Activated CD8-positive, alpha-beta T cell treated with anti-CD3 and anti-CD28 coated beads, Interleukin-2, amount 10 ng/mL, durations not matched to agents 7 days and 5 days (primary cell): ENCODE data around the gene RAB37. TPM values are rescaled to one million over a fixed set of nuclear protein-coding genes. Genes with fewer than 3 reads are reported as not detected.

ENCODE experiments used
- ATAC-seq: fragments of 150-1000 bp; cut with Tn5 transposase; one replicate; pipeline ENCODE4 v1.10.0; 2021; ENCODE audit warnings: moderate library complexity
- CTCF ChIA-PET: fragments of 350-600 bp; sonication (Branson Sonifier 250); formaldehyde crosslinking; loops from one replicate; lab custom pipeline; 2021; ENCODE audit warnings: antibody characterized with exemption; lab: Charles Lee
- POLR2A ChIA-PET: fragments of 350-600 bp; sonication (Branson Sonifier 250); formaldehyde crosslinking; loops from one replicate; lab custom pipeline; 2021; ENCODE audit warnings: antibody characterized with exemption; lab: Charles Lee
- DNase-seq: peaks from one replicate; pipeline ENCODE4 v3.0.0-alpha.2; 2020
- H3K27ac Mint-ChIP-seq: one replicate; pipeline ENCODE4 v1.8.0; 2021; ENCODE audit warnings: mild to moderate bottlenecking, mixed read lengths
- H3K27me3 Mint-ChIP-seq: one replicate; pipeline ENCODE4 v1.8.0; 2021; ENCODE audit warnings: low read depth, mixed read lengths
- H3K36me3 Mint-ChIP-seq: one replicate; pipeline ENCODE4 v1.8.0; 2021; ENCODE audit warnings: low read depth, mixed read lengths
- H3K4me1 Mint-ChIP-seq: one replicate; pipeline ENCODE4 v1.8.0; 2021; ENCODE audit warnings: low read depth, mixed read lengths
- H3K4me3 Mint-ChIP-seq: one replicate; pipeline ENCODE4 v1.8.0; 2021; ENCODE audit warnings: mild to moderate bottlenecking, mixed read lengths
- H3K9me3 Mint-ChIP-seq: one replicate; pipeline ENCODE4 v1.8.0; 2022; ENCODE audit warnings: mixed read lengths; ENCODE audit not compliant: insufficient read depth
- total RNA-seq, 2 experiments: library from RNA; stranded (reverse); gene quantifications; one replicate each; pipeline ENCODE4 v1.2.3, GENCODE V29; 2021

Gene RAB37
- total RNA-seq, 2 experiments from 2014 or later, result 19.1 to 19.6 TPM

DNA sequence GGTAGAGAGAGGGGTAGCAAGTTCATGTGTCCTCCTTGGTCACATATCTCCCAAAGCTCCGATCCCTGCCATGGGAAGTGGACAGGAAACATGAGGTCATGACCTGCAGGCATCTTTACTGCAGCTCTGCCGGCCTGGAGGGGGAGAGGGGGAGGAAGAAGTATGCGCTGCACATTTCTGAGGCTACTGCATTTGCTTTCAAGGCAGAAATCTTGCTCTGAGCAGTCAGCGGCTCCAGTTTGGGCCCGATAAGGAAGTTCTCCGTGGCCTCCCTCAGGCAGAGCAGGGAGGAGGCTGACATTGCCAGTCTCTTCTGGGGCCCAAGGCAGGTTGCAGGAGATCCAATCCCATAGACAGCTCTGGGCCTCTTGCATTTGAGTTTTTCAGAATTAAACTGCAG, 9.9 kb downstream of the RAB37 start:
- Mint-ChIP-seq H3K4me3 (peak overlapping the region; percentile 99), H3K27ac (peak overlapping the region; percentile 77), H3K9me3 (no peaks in the 10 kb centered on the region), H3K27me3 (no peaks in the 10 kb centered on the region), H3K4me1 (peaks cover 57% of the 10 kb centered on the region), H3K36me3 (peaks cover 37% of the 10 kb centered on the region)
- DNase-seq (peak; percentile 41), ATAC-seq (no peak)
- ChIA-PET POLR2A (interaction anchor here (0.7 to 6.9 kb wide), 7 partner anchors 10 to 33 kb away, joined by 3 to 62 read pairs (median 4); partner anchors contain the start of gene RAB37), CTCF (interaction anchor here (1.5 to 4.5 kb wide), 9 partner anchors 9 to 117 kb away, joined by 3 to 79 read pairs (median 38); partner anchors contain the start of genes NAT9 and RAB37)

- H3K27me3 Mint-ChIP-seq, result no peaks in the 10 kb centered on the region
- H3K36me3 Mint-ChIP-seq, result peaks cover 45% of the 10 kb centered on the region
- H3K4me1 Mint-ChIP-seq, result peaks cover 56% of the 10 kb centered on the region
- peak overlapping the region; percentile 99 for H3K4me3 Mint-ChIP-seq
- H3K9me3 Mint-ChIP-seq, result no peaks in the 10 kb centered on the region
- ChIA-PET POLR2A (interaction anchor here (6.9 kb wide), 1 partner anchor 11 kb away, joined by 62 read pairs; the partner anchor contains the start of gene RAB37), CTCF (interaction anchor here (3.2 to 4.5 kb wide), 3 partner anchors 9 to 43 kb away, joined by 18 to 79 read pairs (median 54); no protein-coding TSS in a partner anchor)
- DNase-seq (no peak), ATAC-seq (no peak)
- H3K27ac Mint-ChIP-seq, result no peak overlapping the region
Measured at GRCh38 chr17:74748279-74748528, 11.1 kb downstream of the RAB37 start.

GRCh38 chr17:74748529-74749278, 11.6 kb downstream of the RAB37 start, which contains the start of gene NHERF1:
Gene NHERF1, plus strand, starts transcription at chr17:74748628. Its CDS starts 219 bp downstream, at chr17:74748847.
- peaks cover 45% of the 10 kb centered on the region for H3K36me3 Mint-ChIP-seq
- H3K9me3 Mint-ChIP-seq, result no peaks in the 10 kb centered on the region
- CTCF ChIA-PET, result interaction anchor here (1.2 to 4.8 kb wide), 12 partner anchors 11 to 114 kb away, joined by 4 to 42 read pairs (median 12); partner anchors contain the start of gene RAB37
- peak within 1 kb of the TSS; percentile 99 for H3K4me3 Mint-ChIP-seq
- peak; percentile 90 for ATAC-seq
- POLR2A ChIA-PET, result interaction anchor here (0.7 to 6.9 kb wide), 7 partner anchors 11 to 114 kb away, joined by 3 to 62 read pairs (median 8); partner anchors contain the start of genes NAT9 and RAB37
- peak; percentile 95 for DNase-seq
- H3K27me3 Mint-ChIP-seq, result no peaks in the 10 kb centered on the region
- peak within 1 kb of the TSS; percentile 90 for H3K27ac Mint-ChIP-seq
- peaks cover 56% of the 10 kb centered on the region for H3K4me1 Mint-ChIP-seq

GRCh38 chr17:74749279-74750038, 12.4 kb downstream of the RAB37 start:
- ChIA-PET CTCF (interaction anchor here (1.0 to 4.8 kb wide), 14 partner anchors 10 to 212 kb away, joined by 3 to 42 read pairs (median 7); partner anchors contain the start of gene RAB37), POLR2A (interaction anchor here (0.7 to 6.9 kb wide), 10 partner anchors 7 to 264 kb away, joined by 3 to 62 read pairs (median 8); partner anchors contain the start of genes NAT9 and RAB37)
- ATAC-seq, result peak; percentile 3
- peak overlapping the region; percentile 90 for H3K27ac Mint-ChIP-seq
- H3K36me3 Mint-ChIP-seq, result peaks cover 42% of the 10 kb centered on the region
- peaks cover 50% of the 10 kb centered on the region for H3K4me1 Mint-ChIP-seq
- peak overlapping the region; percentile 99 for H3K4me3 Mint-ChIP-seq
- H3K9me3 Mint-ChIP-seq, result no peaks in the 10 kb centered on the region
- no peaks in the 10 kb centered on the region for H3K27me3 Mint-ChIP-seq
- peak; percentile 73 for DNase-seq

- H3K4me3 Mint-ChIP-seq, result peak overlapping the region; percentile 99
- POLR2A ChIA-PET, result interaction anchor here (0.8 to 6.9 kb wide), 10 partner anchors 8 to 263 kb away, joined by 3 to 62 read pairs (median 8); partner anchors contain the start of genes FDXR, NAT9 and RAB37
- CTCF ChIA-PET, result interaction anchor here (1.0 to 4.8 kb wide), 15 partner anchors 10 to 212 kb away, joined by 3 to 42 read pairs (median 8); partner anchors contain the start of gene RAB37
- no peaks in the 10 kb centered on the region for H3K27me3 Mint-ChIP-seq
- ATAC-seq (no peak), DNase-seq (no peak)
- peak overlapping the region; percentile 90 for H3K27ac Mint-ChIP-seq
- H3K4me1 Mint-ChIP-seq, result peaks cover 50% of the 10 kb centered on the region
- peaks cover 47% of the 10 kb centered on the region for H3K36me3 Mint-ChIP-seq
- no peaks in the 10 kb centered on the region for H3K9me3 Mint-ChIP-seq
Measured at GRCh38 chr17:74750039-74750326, 12.9 kb downstream of the RAB37 start.

GRCh38 chr17:74750327-74751069, 13.4 kb downstream of the RAB37 start:
- peaks cover 54% of the 10 kb centered on the region for H3K4me1 Mint-ChIP-seq
- H3K36me3 Mint-ChIP-seq, result peaks cover 52% of the 10 kb centered on the region
- no peaks in the 10 kb centered on the region for H3K27me3 Mint-ChIP-seq
- CTCF ChIA-PET, result interaction anchor here (1.0 to 4.8 kb wide), 16 partner anchors 9 to 211 kb away, joined by 3 to 42 read pairs (median 8); partner anchors contain the start of genes NAT9 and RAB37
- no peak for ATAC-seq
- peak overlapping the region; percentile 99 for H3K4me3 Mint-ChIP-seq
- H3K9me3 Mint-ChIP-seq, result no peaks in the 10 kb centered on the region
- H3K27ac Mint-ChIP-seq, result peak overlapping the region; percentile 90
- POLR2A ChIA-PET, result interaction anchor here (0.8 to 6.9 kb wide), 10 partner anchors 9 to 263 kb away, joined by 3 to 62 read pairs (median 8); partner anchors contain the start of genes FDXR, NAT9 and RAB37
- DNase-seq, result no peak

DNA sequence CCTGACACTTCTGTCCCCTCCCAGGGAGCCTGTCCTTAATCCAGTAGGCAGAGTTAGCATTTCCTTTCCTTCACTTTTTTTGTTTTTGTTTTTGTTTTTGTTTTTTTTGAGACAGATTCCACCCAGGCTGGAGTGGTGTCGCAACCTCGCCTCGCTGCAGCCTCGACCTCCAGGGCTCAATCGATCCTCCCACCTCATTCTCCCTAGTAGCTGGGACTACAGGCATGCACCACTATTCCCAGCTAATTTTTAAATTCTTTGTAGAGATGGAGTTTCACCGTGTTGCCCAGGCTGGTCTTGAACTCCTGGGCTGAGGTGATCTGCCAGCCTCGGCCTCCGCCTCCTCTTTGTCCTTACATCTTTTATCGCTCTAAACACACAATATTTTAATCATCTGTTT, 15.4 kb downstream of the RAB37 start:
- Mint-ChIP-seq H3K36me3 (peaks cover 55% of the 10 kb centered on the region), H3K4me3 (peak overlapping the region; percentile 99)
- POLR2A ChIA-PET, result interaction anchor here (2.8 kb wide), 1 partner anchor 10 kb away, joined by 10 read pairs; no protein-coding TSS in a partner anchor

DNA sequence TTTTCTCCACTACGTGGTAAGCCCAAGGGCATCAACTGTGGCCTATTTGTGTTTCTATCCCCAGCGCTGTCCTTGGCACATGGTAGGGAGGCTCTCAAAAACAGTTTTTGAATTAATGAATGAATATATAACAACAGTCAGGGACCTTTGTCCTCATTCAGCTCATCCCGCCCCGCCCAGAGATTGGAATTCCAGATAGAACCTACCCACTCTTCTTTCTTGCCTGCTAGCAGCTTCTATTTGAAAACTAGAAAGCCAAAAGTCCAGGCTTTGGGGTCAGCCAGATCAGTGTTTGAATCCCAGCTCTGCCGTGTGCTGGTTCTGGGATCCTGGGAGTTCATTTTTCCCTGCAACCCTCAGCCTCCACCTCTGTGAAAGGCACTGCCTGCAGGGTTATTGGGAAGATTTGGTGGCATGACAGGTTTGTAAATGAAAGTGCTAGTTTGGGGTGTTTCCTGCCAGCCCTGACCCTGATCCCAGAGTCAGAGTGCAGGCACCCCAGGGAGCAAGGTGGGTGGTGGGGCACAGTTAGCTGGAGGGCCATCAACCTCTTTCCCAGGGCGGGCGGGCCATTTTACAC, 15.9 kb downstream of the RAB37 start:
- ChIA-PET CTCF (interaction anchor here (1.3 to 4.8 kb wide), 6 partner anchors 12 to 112 kb away, joined by 3 to 41 read pairs (median 6); partner anchors contain the start of gene RAB37), POLR2A (interaction anchor here (1.5 kb wide), 1 partner anchor 18 kb away, joined by 4 read pairs; no protein-coding TSS in a partner anchor)
- DNase-seq (no peak), ATAC-seq (no peak)
- Mint-ChIP-seq H3K27me3 (no peaks in the 10 kb centered on the region), H3K9me3 (no peaks in the 10 kb centered on the region), H3K4me1 (peaks cover 50% of the 10 kb centered on the region), H3K27ac (peak overlapping the region; percentile 90), H3K4me3 (peak overlapping the region; percentile 99), H3K36me3 (peaks cover 55% of the 10 kb centered on the region)

More for the DNA sequence above, 15.4 kb downstream of the RAB37 start:
- DNase-seq, result no peak
- Mint-ChIP-seq H3K4me1 (peaks cover 50% of the 10 kb centered on the region), H3K27me3 (no peaks in the 10 kb centered on the region), H3K27ac (peak overlapping the region; percentile 90), H3K9me3 (no peaks in the 10 kb centered on the region)
- CTCF ChIA-PET, result interaction anchor here (1.3 to 4.8 kb wide), 8 partner anchors 7 to 113 kb away, joined by 3 to 42 read pairs (median 10); partner anchors contain the start of gene RAB37
- no peak for ATAC-seq

GRCh38 chr17:74754832-74755231, 17.8 kb downstream of the RAB37 start:
- DNase-seq, result no peak
- H3K4me1 Mint-ChIP-seq, result peaks cover 68% of the 10 kb centered on the region
- ATAC-seq, result no peak
- POLR2A ChIA-PET, result interaction anchor here (0.8 kb wide), 1 partner anchor 17 kb away, joined by 3 read pairs; no protein-coding TSS in a partner anchor
- CTCF ChIA-PET, result interaction anchor here (0.7 to 6.8 kb wide), 7 partner anchors 9 to 108 kb away, joined by 3 to 79 read pairs (median 3); partner anchors contain the start of gene RAB37
- no peaks in the 10 kb centered on the region for H3K27me3 Mint-ChIP-seq
- H3K4me3 Mint-ChIP-seq, result no peak overlapping the region
- peak overlapping the region; percentile 43 for H3K27ac Mint-ChIP-seq
- peaks cover 60% of the 10 kb centered on the region for H3K36me3 Mint-ChIP-seq
- H3K9me3 Mint-ChIP-seq, result no peaks in the 10 kb centered on the region

DNA sequence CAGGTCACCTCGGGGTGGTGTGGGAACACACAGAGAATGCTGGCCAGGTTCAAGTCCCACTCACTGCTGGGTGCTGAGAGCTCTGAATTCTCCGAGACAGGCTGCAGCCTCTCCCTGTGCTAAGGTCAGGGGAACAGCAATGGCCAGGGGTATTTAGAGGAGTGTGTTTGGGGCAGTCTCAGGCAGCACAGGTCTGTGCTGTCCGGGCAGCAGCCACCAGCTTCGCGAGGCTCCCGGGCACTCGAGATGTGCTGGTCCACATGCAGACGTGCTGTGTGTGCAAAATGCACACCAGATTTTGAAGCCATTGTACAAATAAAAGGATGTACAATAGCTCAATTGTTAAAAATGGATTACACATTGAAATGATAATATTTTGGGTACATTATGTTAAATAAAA, 18.5 kb downstream of the RAB37 start:
- Mint-ChIP-seq H3K27me3 (no peaks in the 10 kb centered on the region), H3K9me3 (no peaks in the 10 kb centered on the region), H3K4me3 (no peak overlapping the region), H3K27ac (no peak overlapping the region), H3K4me1 (peaks cover 75% of the 10 kb centered on the region), H3K36me3 (peaks cover 54% of the 10 kb centered on the region)
- ChIA-PET POLR2A (no interaction called here), CTCF (interaction anchor here (1.1 to 6.8 kb wide), 4 partner anchors 10 to 98 kb away, joined by 4 to 79 read pairs (median 30); partner anchors contain the start of gene RAB37)
- no peak for ATAC-seq
- DNase-seq, result no peak
